ENCODE data around the gene ERVH48-1.
A peak's percentile ranks its signal among the peaks of the same experiment; 100 is the strongest.
"Not testable (repeated sequence)": the region's sequence is repeated elsewhere in the genome, so short reads cannot be mapped to it uniquely, and the experiment has no call there.

Gene ERVH48-1

GRCh38 chr21:42925114-42925926 lies at the start of gene ERVH48-1:
Gene ERVH48-1, minus strand, starts transcription at chr21:42925630. Its CDS starts 6,624 bp downstream, at chr21:42919006.
- no peak for DNase-seq (ENCODE audit: low read depth)

DNA sequence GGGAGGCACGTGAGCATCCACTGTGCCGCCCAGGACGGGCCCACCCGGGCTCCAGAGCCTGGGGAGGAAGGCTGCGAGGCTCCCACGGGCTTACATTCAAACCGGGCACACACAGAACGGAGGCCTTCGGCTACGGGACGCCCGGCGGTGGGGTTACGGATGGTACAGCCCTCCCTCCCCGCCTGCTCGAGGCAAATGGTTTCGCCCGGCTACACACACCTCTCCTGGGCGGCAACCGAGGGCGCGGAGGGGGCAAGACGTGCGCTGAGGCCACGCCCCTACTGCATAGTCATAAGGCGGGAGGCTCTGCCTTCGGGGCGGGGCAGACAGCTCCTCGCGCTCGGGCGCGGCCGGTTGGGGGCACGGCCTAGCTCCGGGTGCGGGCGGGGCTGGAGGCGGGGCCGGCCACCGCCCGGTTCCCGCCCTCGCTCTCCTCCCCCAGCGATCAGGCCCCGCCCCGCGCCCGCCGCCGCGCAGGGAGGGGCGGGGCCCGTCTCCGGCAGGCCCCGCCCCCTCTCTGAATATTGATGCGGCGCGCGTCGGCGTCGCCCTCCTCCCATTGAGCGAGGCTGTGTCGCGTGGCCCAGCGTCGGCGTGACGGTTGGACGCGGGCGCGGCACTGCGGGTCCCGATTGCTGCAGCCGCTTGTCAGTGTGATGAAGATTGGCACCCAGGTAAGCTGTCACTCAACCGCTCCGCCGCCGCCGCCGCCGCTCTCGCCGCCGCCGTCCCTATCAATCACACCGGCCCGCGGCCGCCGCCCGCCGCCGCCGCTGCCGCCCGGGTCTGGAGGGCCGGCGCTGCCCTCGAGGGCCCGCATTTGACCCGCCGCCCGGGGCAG lies 48.8 kb upstream of the ERVH48-1 start, which contains the start of gene PKNOX1:
Gene PKNOX1, plus strand, starts transcription at position 572 of the 841 bp plus-strand sequence. CDS start 29,820 bp downstream, outside the sequence.
- peak; percentile 97 for DNase-seq (ENCODE audit: low read depth)

- no peak for DNase-seq (ENCODE audit: low read depth)
These were observed 48.0 kb upstream of the ERVH48-1 start for GRCh38 chr21:42973309-42973990.

DNA sequence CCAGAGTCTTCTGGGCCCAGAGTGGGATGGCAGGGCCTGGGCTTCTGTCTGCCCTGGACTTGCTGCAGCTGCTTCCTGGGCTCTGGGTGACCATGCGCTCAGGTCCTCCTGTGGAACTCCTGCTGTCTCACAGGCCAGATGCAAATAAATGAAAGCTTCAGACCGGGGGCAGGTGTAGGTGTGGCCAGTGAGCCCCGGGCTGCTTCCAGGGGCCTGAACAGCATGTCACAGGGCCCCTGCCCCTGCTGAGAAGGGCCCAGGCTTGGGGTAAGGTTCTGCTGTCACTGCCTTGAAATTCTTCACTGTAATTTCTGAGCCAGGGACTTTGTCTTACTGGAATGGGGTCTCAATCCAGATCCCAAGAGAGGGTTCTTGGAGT lies 46.5 kb upstream of the ERVH48-1 start:
- DNase-seq (ENCODE audit: low read depth): no peak

DNA sequence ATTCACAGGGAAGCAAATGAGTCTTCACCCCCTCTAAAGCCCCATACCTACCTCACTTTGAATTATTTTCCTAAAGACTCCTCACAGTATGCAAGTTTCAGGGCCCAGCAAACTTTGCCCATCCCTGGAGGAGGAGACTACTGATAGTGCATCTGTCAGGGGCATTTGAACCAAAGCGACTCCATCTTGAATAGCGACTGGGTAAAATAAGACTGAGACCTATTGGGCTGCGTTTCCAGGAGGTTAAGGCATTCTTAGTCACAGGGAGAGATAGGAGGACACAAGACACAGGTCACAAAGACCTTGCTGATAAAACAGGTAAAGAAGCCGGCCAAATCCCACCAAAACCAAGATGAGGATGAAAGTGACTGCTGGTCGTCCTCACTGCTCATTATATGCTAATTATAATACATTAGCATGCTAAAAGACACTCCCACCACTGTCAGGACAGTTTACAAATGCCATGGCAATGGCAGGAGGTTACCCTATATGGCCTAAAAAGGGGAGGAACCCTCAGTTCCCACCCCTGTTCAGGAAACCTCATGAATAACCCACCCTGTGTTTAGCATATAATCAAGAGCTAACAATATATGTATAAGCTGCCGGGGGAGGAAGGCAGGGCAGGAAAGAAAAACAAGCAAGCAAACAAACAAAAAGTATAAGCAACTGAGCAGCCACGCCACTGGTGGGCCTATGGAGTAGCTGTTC lies 45.7 kb upstream of the ERVH48-1 start:
- DNase-seq (ENCODE audit: low read depth): no peak

- DNase-seq (ENCODE audit: low read depth): no peak
These were observed 43.8 kb upstream of the ERVH48-1 start for GRCh38 chr21:42969193-42969600.

- not testable (repeated sequence) for DNase-seq (ENCODE audit: low read depth)
These were observed 42.2 kb upstream of the ERVH48-1 start for GRCh38 chr21:42967616-42968015.

DNA sequence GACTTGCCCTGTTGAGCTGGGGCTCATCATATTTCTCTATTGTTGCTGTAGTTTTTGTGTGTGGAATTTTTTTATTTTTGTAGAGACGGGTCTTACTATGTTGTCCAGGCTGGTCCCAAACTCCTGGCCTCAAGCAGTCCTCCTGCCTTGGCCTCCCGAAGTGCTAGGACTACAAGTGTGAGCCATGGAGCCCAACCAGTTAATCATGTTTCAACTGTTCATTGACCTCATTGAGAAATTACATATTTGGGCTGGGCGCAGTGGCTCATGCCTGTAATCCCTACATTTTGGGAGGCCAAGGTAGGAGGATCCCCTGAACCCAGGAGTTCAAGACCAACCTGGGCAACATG lies 39.8 kb upstream of the ERVH48-1 start:
- DNase-seq (ENCODE audit: low read depth): no peak

DNA sequence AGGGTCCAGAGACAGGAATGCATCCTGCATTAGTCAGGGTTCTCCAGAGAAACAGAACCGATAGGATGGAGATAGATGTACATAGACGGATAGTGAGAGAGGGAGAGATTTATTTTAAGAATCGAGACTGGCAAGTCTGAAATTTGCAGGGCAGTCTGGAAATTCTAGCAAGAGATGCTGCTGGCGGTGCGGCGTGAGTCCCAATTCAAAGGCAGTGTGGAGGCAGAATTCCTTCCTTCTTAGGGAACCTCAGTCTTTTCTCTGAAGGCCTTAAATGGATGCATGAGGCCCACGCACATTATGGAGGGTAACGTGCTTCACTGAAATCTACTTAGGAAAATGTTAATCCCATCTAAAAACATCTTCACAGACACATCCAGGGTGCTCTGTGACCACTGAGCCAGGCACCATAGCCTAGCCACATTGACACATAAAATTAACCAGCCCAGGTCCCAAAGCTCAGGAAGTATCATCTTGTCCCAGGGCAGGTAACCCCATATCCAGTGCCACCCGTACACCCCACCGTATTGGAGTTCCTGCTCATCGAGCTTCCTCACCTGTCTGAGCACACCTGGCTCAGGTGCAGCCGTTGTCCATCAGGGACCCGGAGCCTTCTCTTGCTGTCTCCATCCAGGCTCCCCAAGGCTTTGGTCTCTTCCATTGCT lies 39.2 kb upstream of the ERVH48-1 start:
- DNase-seq (ENCODE audit: low read depth): no peak

DNA sequence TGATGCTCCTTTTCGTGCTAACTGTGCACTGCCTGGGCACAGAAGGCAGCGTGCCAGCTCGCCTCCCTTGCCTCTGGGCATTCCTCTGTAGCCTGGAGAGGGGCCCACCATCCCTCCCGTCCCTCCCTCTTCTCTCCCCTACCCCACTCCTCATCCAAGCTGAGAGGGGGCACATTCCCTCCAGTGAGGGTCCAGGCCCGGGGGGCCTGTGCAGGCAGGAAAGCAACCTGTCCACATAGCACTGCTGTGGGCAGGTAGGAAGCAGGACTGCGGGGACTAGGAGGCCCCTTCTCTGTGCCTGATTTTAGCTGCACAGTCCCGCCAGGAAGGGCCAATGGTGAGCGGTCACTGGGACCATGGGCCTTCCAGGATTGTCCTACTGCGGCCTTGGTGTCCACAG lies 38.7 kb upstream of the ERVH48-1 start:
- no peak for DNase-seq (ENCODE audit: low read depth)

DNA sequence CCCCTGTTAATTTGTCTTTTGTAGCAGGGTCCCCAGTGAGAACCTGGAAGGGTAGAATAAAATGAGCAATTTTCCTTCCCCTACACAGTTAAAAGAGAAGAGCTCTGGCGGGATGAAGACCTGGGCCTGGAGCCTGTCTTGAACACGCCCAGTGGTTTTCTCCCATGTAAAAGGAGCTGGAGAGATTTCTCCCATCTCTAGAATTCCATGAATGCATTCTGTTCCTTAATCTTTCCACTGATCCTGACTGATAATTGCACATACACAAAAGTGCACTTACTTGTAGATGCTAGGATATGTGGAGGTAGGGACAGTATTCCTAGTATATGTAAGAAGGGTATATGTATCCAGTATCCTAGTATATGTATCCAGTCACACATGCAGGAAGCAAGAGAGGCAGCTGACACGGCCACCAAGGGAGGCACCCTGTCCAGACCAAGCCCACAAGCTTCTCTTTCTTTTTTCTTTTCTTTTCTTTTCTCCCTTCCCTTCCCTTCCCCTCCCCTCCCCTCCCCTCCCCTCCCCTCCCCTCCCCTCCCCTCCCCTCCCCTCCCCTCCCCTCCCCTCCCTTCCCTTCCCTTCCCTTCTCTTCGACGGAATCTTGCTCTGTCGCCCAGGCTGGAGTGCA lies 37.1 kb upstream of the ERVH48-1 start:
- no peak for DNase-seq (ENCODE audit: low read depth)

DNA sequence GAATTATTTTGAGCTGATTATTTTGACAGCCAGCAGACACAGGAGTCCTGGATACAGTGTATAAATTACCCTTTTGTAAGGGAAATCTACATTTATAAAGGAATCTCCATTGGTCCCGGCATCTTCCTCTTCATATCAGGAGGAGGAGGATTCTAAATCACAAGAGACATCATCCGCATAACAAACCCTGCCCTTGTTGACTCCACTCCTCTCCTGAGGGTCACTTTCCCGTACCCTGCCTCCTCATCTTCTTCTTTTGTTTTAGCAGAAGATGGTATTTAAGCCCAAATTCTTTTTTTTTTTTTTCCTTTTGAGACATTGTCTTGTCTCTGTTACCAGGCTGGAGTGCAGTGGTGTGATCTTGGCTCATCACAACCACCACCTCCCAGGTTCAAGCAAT lies 34.3 kb upstream of the ERVH48-1 start:
- no peak for DNase-seq (ENCODE audit: low read depth)

DNA sequence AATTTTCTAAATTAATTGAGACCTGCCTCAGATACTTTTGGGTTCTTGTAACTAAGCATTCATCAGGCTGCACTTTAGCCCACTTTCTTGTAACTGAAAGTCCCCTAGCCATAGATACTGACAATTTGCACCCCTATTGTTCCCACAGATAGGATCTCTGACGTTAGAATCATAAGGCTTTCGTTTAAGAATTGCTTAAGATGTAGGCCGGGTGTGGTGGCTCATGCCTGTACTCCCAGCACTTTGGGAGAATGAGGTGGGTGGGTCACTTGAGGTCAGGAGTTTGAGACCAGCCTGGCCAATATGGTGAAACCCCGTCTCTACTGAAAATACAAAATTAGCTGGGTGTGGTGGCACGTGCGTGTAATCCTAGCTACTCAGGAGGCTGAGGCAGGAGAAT lies 32.7 kb upstream of the ERVH48-1 start:
- not testable (repeated sequence) for DNase-seq (ENCODE audit: low read depth)

- DNase-seq (ENCODE audit: low read depth): no peak
These were observed 31.6 kb upstream of the ERVH48-1 start for GRCh38 chr21:42956824-42957630.

GRCh38 chr21:42951193-42951592 lies 25.8 kb upstream of the ERVH48-1 start:
- not testable (repeated sequence) for DNase-seq (ENCODE audit: low read depth)

- DNase-seq (ENCODE audit: low read depth): not testable (repeated sequence)
These were observed 23.8 kb upstream of the ERVH48-1 start for GRCh38 chr21:42949094-42949755.

DNA sequence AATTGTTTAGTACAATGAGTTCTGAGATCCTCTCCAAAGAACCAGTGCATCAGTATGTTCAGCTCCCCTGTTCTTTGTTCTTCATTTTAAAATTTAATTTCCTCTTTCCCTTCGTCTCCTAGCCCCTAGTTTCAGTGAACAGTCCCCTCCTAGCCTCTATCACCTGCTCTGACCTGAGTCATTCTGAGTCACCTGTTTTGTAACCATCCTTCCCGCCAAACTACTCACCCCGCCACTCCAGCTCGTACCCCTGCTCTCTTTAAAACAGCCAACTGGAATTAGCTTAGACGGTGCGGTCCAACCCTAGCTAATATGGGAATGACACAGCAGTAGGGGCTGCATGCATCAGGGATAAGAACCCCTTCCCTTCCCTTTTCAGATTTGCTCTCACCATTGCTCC lies 16.8 kb upstream of the ERVH48-1 start:
- no peak for DNase-seq (ENCODE audit: low read depth)

GRCh38 chr21:42941696-42942085 lies 16.3 kb upstream of the ERVH48-1 start:
- no peak for DNase-seq (ENCODE audit: low read depth)
